Neural progenitor cell (in vitro differentiated cells): Measurements from ENCODE around the gene CCDC60. TPM values are rescaled to one million over a fixed set of nuclear protein-coding genes. Genes with fewer than 3 reads are reported as not detected.

Experiments used
- DNase-seq: peaks from one replicate; pipeline ENCODE4 v3.0.0-alpha.2; 2016; ENCODE audit warnings: low spot score
- H2AFZ ChIP-seq: fragments of 200-600 bp; sonication (generic); replicated peaks from 2 replicates; pipeline ENCODE4 v1.6.1; 2016; ENCODE audit warnings: antibody characterized with exemption
- H3F3A ChIP-seq: fragments of 200-600 bp; sonication (generic); 2 replicates; pipeline ENCODE4 v1.6.1; 2016; ENCODE audit warnings: antibody characterized with exemption, low read depth
- H3K27ac ChIP-seq: fragments of 200-600 bp; sonication (generic); 2 replicates; pipeline ENCODE4 v1.5.1; 2016; ENCODE audit warnings: mild to moderate bottlenecking
- H3K27me3 ChIP-seq: fragments of 200-600 bp; sonication (generic); 2 replicates; pipeline ENCODE4 v1.6.1; 2016; ENCODE audit warnings: mild to moderate bottlenecking, moderate library complexity
- H3K36me3 ChIP-seq: fragments of 200-600 bp; sonication (generic); 2 replicates; pipeline ENCODE4 v1.5.1; 2016
- H3K4me1 ChIP-seq: fragments of 200-600 bp; sonication (generic); 2 replicates; pipeline ENCODE4 v1.6.1; 2016; ENCODE audit warnings: mixed run types
- H3K4me2 ChIP-seq: fragments of 200-600 bp; sonication (generic); 2 replicates; pipeline ENCODE4 v1.6.1; 2016
- H3K4me3 ChIP-seq: fragments of 200-600 bp; sonication (generic); 2 replicates; pipeline ENCODE4 v1.5.1; 2016
- H3K79me2 ChIP-seq: fragments of 200-600 bp; sonication (generic); 2 replicates; pipeline ENCODE4 v1.6.1; 2016; ENCODE audit warnings: low read depth
- H3K9ac ChIP-seq: fragments of 200-600 bp; sonication (generic); 2 replicates; pipeline ENCODE4 v1.6.1; 2016
- H3K9me3 ChIP-seq: fragments of 200-600 bp; sonication (generic); 2 replicates; pipeline ENCODE4 v1.5.1; 2016; ENCODE audit warnings: low read depth
- H4K20me1 ChIP-seq: fragments of 200-600 bp; sonication (generic); 2 replicates; pipeline ENCODE4 v1.6.1; 2016; ENCODE audit warnings: low read depth
- H3K27ac Mint-ChIP-seq: 3 replicates; pipeline ENCODE4 v1.8.0; 2021; ENCODE audit warnings: mixed read lengths
- H3K27me3 Mint-ChIP-seq: 2 replicates; pipeline ENCODE4 v1.8.0; 2022; ENCODE audit warnings: low read depth, mild to moderate bottlenecking, inconsistent platforms, moderate library complexity, mixed read lengths; ENCODE audit not compliant: insufficient read depth
- H3K36me3 Mint-ChIP-seq: 3 replicates; pipeline ENCODE4 v1.8.0; 2021; ENCODE audit warnings: mixed read lengths
- H3K4me1 Mint-ChIP-seq: 3 replicates; pipeline ENCODE4 v1.8.0; 2021; ENCODE audit warnings: mixed read lengths
- H3K4me3 Mint-ChIP-seq: 3 replicates; pipeline ENCODE4 v1.8.0; 2021; ENCODE audit warnings: mild to moderate bottlenecking, moderate library complexity, mixed read lengths
- H3K9me3 Mint-ChIP-seq: 3 replicates; pipeline ENCODE4 v1.8.0; 2020; ENCODE audit warnings: mixed read lengths
- EZH2 ChIP-seq: fragments of 200-600 bp; sonication (generic); IDR thresholded peaks from 2 replicates; pipeline ENCODE4 v1.6.1; 2017; ENCODE audit warnings: antibody characterized with exemption, mild to moderate bottlenecking, moderate library complexity
- EZH2phosphoT487 ChIP-seq: fragments of 200-600 bp; sonication (generic); IDR thresholded peaks from 2 replicates; pipeline ENCODE4 v1.6.1; 2017; ENCODE audit warnings: antibody characterized with exemption
- total RNA-seq: library from RNA; depleted of rRNA; stranded (reverse); fragments of >200 nt; gene quantifications from 2 replicates; pipeline ENCODE4 v1.2.3, GENCODE V29; 2015; ENCODE audit warnings: low replicate concordance
- TF ChIP-seq, protein P1 (sequence below): fragments of 200-600 bp; sonication (generic); IDR thresholded peaks from 2 replicates; pipeline ENCODE4 v1.5.1; 2017; ENCODE audit warnings: antibody characterized with exemption, mild to moderate bottlenecking

The CCDC60 gene
- total RNA-seq, 1 donor from 2014 or later: 4.6 TPM

DNA sequence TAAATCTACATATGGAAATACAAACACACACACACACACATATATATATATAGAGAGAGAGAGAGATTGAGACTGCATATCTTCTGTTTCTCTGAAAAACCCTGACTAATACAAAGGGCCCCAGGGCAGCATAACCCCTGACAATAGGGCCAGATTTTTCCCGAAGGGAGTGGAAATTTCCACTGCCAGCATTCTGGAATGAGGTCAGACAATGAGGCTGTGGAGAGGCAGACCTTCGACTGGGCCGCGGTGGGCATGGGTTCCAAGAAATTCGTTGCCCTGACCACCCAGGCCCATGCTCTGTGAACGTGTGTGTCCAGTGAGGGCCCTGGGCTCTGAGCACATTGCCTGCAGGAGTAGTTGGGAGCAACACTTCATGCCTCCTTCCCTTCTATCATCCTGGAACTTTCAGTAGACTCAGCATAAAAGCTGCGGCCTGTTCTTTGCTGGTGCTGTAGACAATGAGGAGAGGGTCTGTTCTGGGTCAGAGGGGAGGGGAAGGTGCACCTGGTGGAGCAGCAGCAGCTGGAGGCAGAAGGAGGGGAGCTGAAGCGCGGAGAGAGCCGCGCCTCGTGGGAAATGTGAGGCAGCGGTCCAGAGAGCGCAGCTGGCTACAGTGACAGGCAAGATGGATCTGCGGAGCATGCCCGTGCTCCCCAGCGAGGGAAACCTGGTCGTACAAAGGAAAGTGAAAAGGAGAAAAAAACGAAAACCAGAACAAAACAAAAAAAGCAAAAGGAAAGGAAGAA lies 25.6 kb upstream of the CCDC60 start:
- peak overlapping the region; percentile 81 for H2AFZ ChIP-seq
- peaks cover 36% of the 10 kb centered on the region for H3K4me1 ChIP-seq
- no peak overlapping the region for H3K4me3 ChIP-seq
- no peak for TF ChIP-seq EZH2phosphoT487
- no peak for TF ChIP-seq EZH2
- TF ChIP-seq, protein P1, sequence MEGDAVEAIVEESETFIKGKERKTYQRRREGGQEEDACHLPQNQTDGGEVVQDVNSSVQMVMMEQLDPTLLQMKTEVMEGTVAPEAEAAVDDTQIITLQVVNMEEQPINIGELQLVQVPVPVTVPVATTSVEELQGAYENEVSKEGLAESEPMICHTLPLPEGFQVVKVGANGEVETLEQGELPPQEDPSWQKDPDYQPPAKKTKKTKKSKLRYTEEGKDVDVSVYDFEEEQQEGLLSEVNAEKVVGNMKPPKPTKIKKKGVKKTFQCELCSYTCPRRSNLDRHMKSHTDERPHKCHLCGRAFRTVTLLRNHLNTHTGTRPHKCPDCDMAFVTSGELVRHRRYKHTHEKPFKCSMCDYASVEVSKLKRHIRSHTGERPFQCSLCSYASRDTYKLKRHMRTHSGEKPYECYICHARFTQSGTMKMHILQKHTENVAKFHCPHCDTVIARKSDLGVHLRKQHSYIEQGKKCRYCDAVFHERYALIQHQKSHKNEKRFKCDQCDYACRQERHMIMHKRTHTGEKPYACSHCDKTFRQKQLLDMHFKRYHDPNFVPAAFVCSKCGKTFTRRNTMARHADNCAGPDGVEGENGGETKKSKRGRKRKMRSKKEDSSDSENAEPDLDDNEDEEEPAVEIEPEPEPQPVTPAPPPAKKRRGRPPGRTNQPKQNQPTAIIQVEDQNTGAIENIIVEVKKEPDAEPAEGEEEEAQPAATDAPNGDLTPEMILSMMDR: no peak
- H3F3A ChIP-seq: peaks cover 29% of the 10 kb centered on the region
- Mint-ChIP-seq H3K36me3 (peaks cover 2% of the 10 kb centered on the region), H3K27me3 (peaks cover 21% of the 10 kb centered on the region), H3K4me3 (no peak overlapping the region), H3K27ac (peak overlapping the region; percentile 93), H3K9me3 (peaks cover 8% of the 10 kb centered on the region), H3K4me1 (peaks cover 29% of the 10 kb centered on the region)
- no peaks in the 10 kb centered on the region for H3K36me3 ChIP-seq
- H3K9me3 ChIP-seq: no peaks in the 10 kb centered on the region
- no peak overlapping the region for H3K9ac ChIP-seq
- DNase-seq: peak; percentile 71
- peak overlapping the region; percentile 12 for H3K4me2 ChIP-seq
- peak overlapping the region; percentile 85 for H3K27ac ChIP-seq
- H3K79me2 ChIP-seq: no peaks in the 10 kb centered on the region
- no peaks in the 10 kb centered on the region for H3K27me3 ChIP-seq
- no peaks in the 10 kb centered on the region for H4K20me1 ChIP-seq

GRCh38 chr12:119311878-119312277 lies 22.7 kb upstream of the CCDC60 start:
- no peaks in the 10 kb centered on the region for H3K27me3 ChIP-seq
- TF ChIP-seq, protein P1: no peak
- TF ChIP-seq EZH2: no peak
- no peak for TF ChIP-seq EZH2phosphoT487
- Mint-ChIP-seq H3K36me3 (peaks cover 2% of the 10 kb centered on the region), H3K4me3 (no peak overlapping the region), H3K27me3 (peaks cover 7% of the 10 kb centered on the region), H3K4me1 (peaks cover 29% of the 10 kb centered on the region), H3K27ac (no peak overlapping the region), H3K9me3 (peaks cover 6% of the 10 kb centered on the region)
- H3K27ac ChIP-seq: no peak overlapping the region
- H3K4me3 ChIP-seq: no peak overlapping the region
- no peaks in the 10 kb centered on the region for H4K20me1 ChIP-seq
- H3K36me3 ChIP-seq: no peaks in the 10 kb centered on the region
- no peaks in the 10 kb centered on the region for H3K9me3 ChIP-seq
- peaks cover 24% of the 10 kb centered on the region for H3F3A ChIP-seq
- H3K79me2 ChIP-seq: no peaks in the 10 kb centered on the region
- H3K9ac ChIP-seq: no peak overlapping the region
- no peak overlapping the region for H2AFZ ChIP-seq
- no peak for DNase-seq
- H3K4me1 ChIP-seq: peaks cover 36% of the 10 kb centered on the region
- no peak overlapping the region for H3K4me2 ChIP-seq

DNA sequence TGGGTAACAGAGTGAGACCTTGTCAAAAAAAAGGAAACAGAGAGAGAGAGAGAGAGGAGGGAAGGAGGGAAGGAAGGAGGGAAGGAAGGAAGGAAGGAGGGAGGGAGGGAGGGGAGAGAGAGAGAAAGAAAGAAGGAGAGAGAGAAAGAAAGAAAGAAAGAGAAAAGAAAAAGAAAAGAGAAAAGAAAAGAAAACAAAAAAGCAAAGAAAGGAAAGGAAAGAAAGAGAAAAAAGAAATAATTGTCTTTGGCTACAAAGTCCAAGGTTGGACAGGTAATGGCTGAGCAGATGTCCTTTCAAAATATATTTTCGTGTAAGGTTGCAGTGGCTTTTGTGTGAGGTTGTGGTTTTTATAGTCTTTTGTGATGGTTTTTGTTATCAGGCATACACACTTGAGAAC lies 21.6 kb upstream of the CCDC60 start:
- no peaks in the 10 kb centered on the region for H4K20me1 ChIP-seq
- Mint-ChIP-seq H3K4me3 (no peak overlapping the region), H3K36me3 (peaks cover 2% of the 10 kb centered on the region), H3K27me3 (peaks cover 7% of the 10 kb centered on the region), H3K9me3 (peaks cover under 1% of the 10 kb centered on the region), H3K27ac (no peak overlapping the region), H3K4me1 (peaks cover 25% of the 10 kb centered on the region)
- no peak for DNase-seq
- no peak overlapping the region for H3K9ac ChIP-seq
- no peak overlapping the region for H3K4me3 ChIP-seq
- no peak for TF ChIP-seq EZH2phosphoT487
- no peak for TF ChIP-seq EZH2
- TF ChIP-seq, protein P1: no peak
- H3F3A ChIP-seq: peaks cover 24% of the 10 kb centered on the region
- no peak overlapping the region for H3K27ac ChIP-seq
- H3K27me3 ChIP-seq: no peaks in the 10 kb centered on the region
- no peaks in the 10 kb centered on the region for H3K9me3 ChIP-seq
- H3K4me1 ChIP-seq: peaks cover 36% of the 10 kb centered on the region
- H3K4me2 ChIP-seq: no peak overlapping the region
- H3K36me3 ChIP-seq: no peaks in the 10 kb centered on the region
- no peak overlapping the region for H2AFZ ChIP-seq
- H3K79me2 ChIP-seq: no peaks in the 10 kb centered on the region
